Stimulated activated CD8-positive, alpha-beta memory T cell treated with anti-CD3 and anti-CD28 coated beads, Interleukin-12 subunit alpha, Interleukin-12 subunit beta, amount 100 ng/mL, for 4 hours (primary cell): ENCODE measurements around the gene MARCHF9.

Source experiments
- DNase-seq: peaks from one replicate; pipeline ENCODE4 v3.0.0-alpha.2; 2020; ENCODE audit warnings: low read depth

MARCHF9 gene

DNA sequence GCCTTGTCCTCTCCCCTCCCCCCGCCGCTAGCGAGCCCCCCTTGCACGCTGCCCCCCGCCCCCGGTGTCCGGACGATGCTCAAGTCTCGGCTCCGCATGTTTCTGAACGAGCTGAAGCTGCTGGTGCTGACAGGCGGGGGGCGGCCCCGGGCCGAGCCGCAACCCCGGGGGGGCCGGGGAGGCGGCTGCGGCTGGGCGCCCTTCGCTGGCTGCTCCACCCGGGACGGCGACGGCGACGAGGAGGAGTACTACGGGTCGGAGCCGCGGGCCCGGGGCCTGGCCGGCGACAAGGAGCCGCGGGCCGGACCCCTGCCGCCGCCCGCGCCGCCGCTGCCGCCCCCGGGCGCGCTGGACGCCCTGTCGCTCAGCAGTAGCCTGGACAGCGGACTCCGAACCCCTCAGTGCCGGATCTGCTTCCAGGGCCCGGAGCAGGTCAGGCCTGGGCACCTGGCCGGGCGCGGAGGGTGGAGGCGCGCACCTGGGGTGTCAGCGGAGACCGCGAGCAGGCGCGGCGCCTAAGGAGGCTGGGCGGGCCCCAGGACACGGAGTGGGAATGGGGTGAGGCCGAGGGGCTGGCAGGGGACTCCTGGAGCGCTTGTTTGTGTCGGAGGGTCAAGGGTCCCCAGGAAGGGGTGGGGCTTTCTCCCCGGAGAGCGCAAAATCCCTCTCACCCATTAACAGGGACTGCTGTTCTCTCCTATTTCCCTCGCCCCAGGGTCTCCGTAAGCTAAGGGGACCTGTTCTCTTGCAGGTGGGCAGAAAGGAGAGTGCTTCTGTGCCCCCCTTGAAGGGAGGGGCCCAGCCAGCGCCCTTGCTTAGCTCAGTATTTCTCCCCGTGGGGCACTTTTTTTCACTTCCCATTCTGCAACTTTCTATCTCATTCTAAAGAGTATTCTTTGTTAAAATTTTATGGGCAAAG is 810 bp downstream of the MARCHF9 start:
- DNase-seq: peak; percentile 31

DNA sequence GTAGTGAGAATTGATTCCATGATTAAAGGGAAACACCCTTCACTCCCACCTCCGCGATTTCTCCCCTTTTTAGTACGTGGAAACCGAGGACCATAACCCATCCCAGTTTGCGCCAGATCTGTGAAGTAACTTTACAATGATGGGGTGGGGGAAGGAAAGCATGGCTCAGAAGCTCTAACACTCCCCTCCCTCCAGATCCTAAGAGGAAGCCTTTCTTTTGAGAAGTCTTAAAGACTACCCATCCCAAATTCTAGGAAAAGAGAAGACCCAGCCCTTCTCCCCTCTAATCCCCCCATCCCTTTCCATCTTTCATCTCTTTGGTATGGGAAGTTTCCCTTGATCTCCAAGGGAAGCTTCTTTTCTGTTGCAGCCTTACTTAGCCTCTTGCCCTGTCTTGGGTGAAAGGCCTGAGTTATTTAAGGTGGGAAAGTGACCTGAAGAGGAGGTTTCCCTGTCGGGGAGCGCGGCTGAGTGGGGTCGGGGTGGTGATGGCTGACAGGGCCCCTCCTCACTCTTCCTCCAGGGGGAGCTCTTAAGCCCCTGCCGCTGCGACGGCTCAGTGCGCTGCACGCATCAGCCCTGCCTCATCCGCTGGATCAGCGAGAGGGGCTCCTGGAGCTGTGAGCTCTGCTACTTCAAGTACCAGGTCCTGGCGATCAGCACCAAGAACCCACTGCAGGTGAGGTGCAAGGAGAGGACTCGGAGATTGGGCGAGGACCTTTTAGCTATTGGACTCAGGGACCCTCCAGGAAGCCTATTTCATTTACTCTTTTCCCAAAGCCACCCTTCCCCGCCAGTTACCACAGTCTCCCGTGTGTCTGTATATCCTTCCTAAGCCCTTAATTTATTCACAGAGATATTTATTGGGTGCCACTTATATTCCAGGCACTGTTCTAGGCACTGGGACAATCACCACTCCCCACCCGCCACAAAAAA is 1.8 kb downstream of the MARCHF9 start:
- DNase-seq: peak; percentile 49

DNA sequence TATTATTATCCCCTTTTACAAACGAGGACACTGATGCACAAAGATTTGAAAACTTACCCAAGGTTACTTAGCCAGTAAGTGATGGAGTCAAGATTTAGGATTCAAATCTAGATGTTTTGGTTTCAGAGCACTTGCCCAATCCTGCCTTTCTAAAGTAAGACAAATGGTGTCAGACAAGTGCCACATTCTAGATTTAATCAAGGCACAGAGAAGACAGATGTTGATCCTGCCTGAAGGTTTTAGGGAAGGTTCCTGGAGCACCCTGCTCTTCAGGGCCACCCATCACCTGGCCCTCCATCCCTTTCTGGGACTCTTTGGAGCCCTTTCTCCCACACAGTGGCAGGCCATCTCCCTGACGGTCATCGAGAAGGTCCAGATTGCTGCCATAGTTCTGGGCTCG is 2.9 kb downstream of the MARCHF9 start:
- DNase-seq: no peak

DNA sequence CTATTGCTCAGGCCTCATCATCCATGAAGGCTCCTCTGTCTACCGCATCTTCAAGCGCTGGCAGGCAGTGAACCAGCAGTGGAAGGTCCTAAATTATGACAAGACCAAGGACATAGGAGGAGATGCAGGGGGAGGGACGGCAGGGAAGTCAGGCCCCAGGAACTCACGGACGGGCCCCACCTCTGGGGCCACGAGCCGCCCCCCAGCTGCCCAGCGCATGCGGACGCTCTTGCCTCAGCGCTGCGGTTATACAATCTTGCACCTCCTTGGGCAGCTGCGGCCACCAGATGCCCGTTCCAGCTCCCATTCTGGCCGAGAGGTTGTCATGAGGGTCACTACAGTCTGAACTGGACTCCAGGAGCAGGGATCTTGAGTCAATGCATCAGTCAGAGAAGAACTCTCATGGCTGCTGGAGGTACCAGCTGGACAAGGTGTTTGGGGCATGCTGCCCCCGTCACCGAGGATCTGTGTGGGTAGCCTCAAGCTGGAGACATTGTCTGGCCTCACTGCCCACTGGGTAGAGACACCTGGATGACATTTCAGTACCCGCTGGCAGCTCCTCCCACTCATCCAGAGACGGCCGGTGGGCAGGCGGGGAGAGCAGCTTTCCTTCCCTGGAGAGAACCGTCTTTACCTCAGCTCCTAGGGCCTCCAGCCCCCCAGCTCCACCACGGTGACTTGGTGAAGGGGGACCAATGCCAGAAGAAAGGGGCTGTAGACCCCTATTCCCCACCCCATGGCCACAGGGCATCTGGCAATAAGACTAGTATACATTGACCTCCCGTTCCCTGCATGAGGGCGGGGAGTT is 3.9 kb downstream of the MARCHF9 start:
- DNase-seq: no peak

DNA sequence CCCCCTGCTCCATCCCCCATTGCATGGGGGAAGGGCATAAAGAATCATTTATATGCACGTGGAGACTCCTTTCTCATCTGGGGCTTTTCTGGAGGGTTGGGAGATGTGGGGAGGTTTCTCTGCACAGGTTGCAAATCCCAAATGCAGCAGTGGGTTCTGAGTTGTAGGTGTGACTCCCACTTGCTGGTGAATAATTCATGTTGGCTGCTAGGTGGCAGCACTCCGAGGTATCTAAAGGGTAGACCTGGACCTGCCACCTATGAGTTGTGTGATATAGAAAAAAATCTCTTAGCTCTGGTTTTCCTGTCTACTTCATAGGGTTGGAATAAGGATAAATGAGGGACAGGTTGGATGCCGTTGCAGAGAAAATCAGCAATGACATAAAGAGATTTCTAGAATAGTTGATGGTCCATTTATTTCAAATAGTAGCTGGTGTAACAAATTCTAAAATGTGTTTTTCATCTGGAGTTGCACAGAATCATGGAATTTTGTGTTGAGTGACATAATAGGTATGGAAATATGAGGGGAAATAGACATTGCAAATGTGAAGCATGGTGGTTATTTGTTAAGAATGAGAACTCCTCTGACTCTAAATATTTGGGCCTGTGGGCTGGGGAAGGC is 4.6 kb downstream of the MARCHF9 start:
- DNase-seq: no peak

DNA sequence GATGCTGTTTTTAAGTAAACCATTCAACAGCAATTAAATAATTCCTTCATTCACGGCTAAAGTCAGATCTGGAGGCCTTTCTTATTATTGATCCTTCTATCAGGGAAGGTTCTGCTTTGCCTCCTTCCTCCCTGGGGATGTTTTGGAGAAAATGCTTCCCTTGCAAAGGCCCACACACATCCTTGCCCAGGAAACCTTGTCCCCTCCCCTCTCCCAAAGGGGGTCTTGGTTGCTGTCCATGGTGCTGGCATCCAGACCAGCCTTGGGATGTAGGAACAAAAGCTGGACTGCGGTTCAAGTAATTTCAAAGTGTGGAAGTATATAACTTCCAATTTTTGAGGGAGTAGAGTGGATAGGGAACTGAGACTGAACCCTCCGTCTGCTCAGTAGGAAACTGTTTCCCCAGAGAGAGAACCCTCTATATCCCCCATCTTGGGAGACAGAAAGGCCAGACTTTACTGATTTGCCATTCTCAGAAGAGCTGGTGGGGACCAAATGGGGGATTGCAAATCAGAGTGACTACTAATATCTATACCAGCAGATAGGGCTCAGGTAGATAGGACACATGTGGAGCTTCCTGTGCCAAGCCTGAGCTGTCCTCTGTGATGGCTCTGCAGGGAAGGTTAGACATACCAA is 5.6 kb downstream of the MARCHF9 start:
- no peak for DNase-seq

DNA sequence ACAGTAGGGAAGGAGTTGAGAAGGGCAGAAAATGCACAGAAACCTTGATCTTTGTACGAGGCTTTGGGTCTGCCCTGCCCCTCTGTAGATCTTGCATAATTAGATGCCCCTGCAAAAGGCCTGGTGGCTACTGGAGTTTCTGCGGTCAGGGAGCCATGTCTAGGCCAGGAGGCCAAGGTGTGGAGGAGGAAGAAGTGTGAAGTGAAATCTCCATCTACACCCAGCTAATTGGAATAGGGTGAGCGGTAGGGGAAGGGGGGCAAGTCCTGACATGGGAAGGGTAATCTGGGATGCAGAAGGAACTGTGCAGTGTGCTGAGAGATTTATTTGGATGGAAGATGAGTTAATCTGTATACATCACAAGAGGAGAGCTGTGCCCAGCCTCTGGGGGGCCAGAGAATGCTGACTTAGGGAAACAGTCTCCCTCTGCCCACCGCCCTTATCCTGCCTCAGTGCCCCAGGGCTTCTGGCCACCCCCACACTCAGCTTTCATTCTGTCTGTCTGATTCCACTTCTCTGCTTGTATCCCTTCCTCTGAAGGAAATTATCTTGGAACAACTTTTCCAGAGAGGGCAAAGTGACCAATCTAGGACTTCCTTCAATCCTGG is 6.6 kb downstream of the MARCHF9 start:
- no peak for DNase-seq

DNA sequence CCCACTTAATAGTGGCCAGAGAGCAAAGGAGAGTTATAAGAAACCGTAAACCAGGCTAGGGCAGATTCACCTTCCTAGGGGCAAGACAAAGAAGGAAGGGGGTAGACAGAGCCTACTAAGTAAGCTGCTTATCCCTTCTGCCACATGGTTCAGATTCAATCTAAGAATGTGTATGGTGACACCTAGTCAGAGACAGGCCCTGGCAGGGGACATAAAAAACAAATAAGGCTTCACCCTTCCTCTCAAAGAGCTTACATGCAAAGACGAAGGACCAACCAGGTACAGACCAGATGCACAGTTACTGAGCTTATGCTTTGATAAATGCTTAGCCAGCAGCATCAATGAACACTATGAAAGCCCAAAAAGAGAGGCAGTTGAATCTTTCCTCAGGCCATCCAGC is 7.6 kb downstream of the MARCHF9 start:
- DNase-seq: no peak

DNA sequence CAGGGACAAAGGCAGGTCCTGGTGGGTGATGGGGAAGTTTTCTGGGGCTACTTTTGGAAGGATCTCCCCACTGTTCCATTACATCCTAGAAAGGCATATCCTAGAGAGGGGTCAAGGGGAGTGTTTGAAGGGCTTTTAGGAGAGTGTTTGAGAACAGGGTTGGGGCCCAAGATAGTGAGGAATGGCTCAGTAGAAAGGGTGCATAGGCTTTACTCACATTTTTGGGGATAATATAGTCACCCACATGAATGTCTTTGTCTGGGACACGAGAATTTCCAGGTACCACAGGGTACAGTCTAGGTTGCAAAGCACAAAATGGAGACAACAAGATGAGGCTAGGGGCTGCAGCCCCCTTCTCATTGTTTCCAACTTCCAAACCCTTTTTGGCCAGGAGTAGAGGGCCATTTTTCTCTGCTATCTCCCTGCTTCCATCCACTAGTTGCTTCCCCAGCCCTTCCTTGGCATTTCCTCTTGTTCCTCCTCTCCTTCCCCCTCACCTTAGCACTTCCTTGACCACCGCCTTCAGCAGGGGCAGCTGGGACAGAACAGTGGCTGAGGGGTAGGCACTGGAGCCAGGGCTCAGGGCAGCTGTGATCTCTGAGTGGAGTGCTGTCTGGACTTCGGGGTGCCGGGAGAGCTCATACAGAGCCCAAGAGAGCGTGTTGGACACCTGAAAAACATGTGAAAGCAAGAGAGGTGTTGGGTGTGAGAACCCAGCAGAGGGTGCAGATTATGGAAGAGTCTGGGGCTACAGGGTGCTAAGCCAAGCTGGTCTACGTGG is 9.2 kb downstream of the MARCHF9 start:
- DNase-seq: no peak

DNA sequence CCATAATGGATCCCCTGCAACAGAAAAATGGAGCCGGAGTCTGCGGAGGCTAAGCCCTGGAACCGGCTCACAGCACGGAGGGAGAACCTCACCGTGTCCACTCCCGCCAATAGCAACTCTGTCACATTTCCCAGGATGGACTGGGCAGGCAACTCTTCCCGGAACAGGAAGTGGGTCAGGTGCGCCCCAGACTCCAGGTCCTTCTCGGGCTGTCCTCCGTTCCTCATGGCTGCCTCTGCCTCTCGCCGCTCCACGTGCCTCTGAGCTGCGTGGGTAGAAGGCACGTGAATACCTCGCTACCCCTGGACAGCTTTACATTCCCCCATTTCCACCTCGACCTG is 9.7 kb downstream of the MARCHF9 start:
- DNase-seq: no peak

DNA sequence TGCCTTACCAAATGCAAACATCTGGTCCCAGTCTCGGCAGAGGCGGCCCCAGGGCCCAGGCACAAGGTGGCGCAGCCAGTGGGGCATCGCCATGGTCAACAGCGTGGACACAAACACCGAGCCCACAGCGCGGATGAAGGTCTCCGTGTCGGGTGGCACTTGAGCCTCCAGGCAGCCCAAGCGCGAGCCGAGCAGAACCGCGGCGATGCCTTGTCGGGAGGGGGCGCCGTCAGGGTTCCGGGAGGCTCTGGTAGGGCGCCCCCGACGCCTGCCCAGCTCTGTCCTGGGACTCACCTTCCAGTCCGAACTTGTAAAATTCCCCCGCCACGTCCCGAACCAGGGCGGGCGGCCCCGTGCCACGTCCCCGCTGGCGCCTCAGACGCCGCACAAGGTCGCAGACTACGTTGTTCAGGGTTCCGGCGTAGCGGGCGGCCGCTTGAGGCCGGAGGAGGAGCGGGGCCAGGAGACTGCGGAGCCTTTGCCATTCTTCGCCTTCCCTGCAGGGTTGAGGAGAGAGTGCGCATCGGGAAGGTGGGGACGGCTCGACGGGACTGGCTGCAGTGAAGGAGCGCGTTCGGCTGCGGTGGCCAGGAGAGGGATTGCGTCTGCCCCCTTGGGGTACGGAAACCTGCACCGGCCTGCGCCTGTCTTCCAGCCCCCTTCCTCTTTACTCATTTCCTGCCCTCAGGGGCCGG is 10.2 kb downstream of the MARCHF9 start:
- DNase-seq: peak; percentile 35

DNA sequence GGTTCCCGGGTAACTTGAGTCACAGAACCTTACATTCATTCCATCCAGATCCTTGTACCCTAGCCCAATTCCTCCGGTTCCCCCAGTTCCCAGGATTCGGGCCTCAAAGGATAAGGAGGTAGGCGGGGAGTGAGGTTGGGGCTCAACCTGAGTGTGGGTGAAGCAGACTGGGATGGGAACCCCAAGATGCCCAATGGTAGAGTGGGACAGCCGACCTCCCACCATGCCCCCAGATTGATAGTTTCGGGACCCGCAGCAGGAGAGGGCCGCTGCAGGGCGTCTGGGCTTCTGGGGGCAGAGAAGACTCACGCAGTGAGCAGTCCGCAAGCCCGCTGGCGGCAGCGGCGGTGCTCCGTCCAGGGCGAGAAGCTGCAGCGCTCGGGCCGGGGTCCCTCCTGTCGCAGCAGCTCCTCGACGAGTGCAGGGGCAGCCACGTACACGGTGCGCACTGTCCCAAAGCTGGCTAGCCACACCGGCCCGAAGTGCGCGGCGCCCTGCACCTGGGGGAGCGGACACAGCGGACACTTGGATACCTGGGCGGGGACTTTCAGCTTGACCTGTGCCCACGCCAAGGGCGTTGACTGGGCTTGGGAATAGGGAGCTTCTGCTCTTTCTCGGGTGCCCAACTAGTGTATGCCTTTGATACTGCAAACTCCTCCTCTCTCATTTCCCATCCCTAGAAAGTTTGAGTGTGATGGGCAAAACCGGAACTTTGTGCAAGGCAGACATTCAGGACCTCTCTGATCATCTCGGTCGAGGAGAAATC is 11.0 kb downstream of the MARCHF9 start:
- DNase-seq: no peak

DNA sequence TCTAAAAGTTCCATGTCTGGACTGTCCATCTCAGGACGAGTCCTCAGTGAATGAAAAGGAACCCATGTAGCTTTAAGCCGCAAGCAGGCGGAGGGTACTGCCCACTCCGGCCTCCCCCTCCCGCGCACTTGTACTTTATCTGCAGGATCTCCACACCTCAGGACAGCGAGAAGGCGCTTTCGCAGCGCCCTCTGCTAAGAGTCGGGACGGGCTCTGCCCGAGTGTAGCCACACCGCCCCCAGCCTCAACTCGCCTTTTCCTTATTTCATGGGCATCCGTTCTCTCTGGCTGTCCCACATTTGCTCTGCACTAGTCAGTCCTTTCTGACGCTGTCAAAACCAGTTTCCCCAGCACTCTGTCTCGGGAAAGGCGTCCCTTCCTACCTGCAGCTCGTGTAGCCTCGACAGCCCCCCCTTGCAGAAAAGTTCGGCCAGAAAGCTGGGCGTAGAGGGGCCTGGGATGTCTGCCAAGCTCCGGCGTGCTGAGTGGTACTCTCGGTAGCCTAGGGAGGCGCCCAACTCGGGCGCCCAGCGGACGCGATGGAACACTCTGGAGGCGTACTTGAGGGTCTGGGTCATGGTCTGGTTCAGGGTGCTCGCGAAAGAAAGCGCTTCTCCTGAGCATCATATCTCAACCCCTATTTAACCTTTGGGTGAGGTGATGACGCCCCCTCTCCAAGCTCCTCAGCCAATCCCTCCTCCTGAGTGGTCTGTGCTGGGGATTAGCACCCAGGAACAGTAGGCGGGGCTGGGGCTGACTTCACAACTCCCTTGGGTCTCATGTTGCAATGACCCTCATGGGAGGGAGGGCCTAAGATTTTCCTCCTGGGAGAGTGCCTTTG is 11.8 kb downstream of the MARCHF9 start, which contains the start of gene CYP27B1:
TSS of gene CYP27B1 (minus strand) at position 615 of the 841 bp plus-strand sequence. CDS start at position 578, 37 bp downstream.
- no peak for DNase-seq

DNA sequence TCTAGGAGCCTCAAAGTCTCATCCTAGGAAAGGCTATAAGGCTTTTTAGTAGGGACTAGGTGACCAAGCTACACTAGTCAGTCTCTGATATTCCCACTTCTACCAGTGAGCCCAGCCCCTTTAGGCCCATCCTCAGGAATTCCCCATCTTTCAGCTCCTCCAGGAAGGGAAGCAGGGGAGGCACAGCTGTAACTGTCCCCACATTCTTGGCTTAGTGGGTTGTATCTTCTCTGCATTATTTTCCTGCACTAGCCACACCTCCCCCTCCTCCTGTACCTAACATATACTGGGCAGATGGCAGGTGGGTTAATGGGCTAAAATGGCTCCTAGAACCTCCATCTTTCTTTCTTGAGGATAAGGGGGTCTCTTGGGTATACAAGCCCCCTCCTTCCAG is 12.4 kb downstream of the MARCHF9 start:
- DNase-seq: no peak

DNA sequence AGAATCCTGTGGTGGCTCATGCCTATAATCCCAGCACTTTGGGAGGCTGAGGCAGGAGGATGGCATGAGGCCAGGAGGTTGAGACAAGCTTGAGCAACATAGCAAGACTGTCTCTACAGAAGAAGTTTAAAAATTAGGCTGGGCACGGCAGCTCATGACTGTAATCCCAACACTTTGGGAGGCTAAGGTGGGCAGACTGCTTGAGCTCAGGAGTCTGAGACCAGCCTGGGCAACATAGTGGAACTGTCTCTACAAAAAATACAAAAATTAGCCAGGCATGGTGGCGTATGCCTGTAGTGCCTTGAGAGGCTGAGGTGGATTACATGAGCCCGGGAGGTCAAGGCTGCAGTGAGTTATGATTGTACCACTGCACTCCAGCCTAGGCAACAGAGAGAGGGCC is 13.0 kb downstream of the MARCHF9 start:
- DNase-seq: no peak

DNA sequence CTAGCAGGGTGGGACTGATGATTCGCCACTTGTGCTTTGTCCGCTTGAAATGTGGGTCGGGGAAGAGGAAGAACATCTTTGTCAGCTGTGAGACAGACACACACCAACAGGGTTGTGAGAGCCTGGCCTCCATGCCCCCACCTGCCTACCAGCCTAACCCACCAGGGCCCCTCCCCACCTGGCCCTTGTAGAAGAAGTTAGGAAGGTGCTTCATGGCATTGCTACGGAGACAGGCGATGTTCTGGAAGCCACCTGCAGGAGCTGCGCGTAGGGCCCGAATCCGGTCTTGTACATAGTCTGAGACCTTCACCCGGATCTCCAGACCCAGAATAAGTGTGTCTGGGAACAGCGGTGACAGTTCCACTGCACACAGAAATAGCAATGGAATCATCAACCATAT is 14.7 kb downstream of the MARCHF9 start:
- no peak for DNase-seq

DNA sequence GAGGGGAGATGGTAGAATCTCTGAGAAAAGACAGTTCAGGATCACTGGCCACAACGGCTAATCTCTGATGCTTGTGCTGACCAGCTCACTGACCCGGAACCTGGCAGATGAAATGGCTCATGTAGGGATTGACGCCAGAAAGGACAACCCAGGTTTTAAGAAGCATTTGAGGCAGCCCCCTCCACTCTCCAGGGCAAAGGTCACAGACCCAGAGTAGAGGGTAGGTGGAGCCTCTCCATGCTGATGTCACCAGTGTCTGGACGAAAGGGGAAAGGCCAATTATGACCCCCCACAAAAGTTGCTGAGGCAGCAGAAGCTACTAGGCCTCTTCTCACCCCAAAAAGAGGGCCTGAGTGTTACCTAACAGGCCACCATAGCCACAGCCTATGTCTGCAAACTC is 15.8 kb downstream of the MARCHF9 start:
- no peak for DNase-seq
